ENCODE measurements around the gene NDFIP2. TPM values are rescaled to one million over a fixed set of nuclear protein-coding genes. Genes with fewer than 3 reads are reported as not detected.

NDFIP2 gene
- total and polyA plus RNA-seq, 10 donors, result 2.1 to 27.3 (median 14.0) TPM

DNA sequence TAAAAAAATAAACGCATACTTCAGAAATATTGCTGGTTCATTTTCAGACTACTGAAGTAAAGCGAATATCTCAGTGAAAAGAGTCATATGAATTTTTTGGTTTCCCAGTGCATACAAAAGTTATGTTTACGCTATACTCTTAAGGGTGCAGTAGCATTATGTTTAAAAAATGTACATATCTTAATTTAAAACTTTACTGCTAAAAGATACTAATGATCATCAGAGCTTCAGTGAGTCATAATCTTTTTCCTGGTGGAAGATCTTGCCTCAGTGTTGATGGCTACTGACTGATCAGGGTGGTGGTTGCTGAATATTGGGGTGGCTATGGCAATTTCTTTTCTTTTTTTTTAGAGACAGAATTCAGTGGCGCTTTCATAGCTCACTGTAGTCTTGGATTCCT, 48.9 kb downstream of the NDFIP2 start:
- Histone ChIP-seq H3K9me3 (no peaks in the 10 kb centered on the region), H3K4me3 (no peak overlapping the region), H3K27ac (no peak overlapping the region), H3K4me1 (peaks cover 0 to 15% (median 2%) of the 10 kb centered on the region in 6 donors), H3K36me3 (no peaks in the 10 kb centered on the region), H3K27me3 (replicated peaks in 1 of 7) (no peaks in the 10 kb centered on the region)
- WGBS, 5 donors, result 95 to 99% (median 97%) methylated on average over 4 of the region's 4 CpGs
- no peak for DNase-seq
- intact Hi-C loops (cut with DNase I; ENCODE audit: low total_unique reads), result no loop called here
- TF ChIP-seq CTCF (IDR thresholded peaks at IDR 0.05 in 8 of 11, conservative IDR thresholded peaks at IDR 0.05 in 3 of 11) (no peak), POLR2A (IDR thresholded peaks at IDR 0.05) (no peak), POLR2AphosphoS5 (IDR thresholded peaks at IDR 0.05) (no peak)

DNA sequence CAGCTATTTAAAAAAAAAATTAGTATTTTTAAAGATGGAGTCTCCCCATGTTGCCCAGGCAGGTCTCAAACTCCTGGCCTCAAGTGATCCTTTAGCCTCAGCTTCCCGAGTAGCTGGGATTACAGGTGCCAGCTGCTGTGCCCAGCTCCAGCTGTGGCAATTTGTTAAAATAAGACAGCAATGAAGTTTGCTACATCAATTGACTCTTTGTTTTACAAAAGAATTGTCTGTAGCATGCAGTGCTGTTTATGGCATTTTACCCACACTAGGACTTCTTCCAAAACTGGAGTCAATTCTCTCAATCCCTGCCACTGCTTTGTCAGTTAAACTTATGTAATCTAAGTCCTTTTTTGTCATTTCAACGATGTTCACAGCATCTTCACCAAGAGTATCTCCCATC, 49.3 kb downstream of the NDFIP2 start:
- Histone ChIP-seq H3K4me3 (no peak overlapping the region), H3K27me3 (replicated peaks in 1 of 7) (no peaks in the 10 kb centered on the region), H3K9me3 (no peaks in the 10 kb centered on the region), H3K36me3 (no peaks in the 10 kb centered on the region), H3K27ac (no peak overlapping the region), H3K4me1 (peaks cover 0 to 10% (median 2%) of the 10 kb centered on the region in 6 donors)
- 82 to 96% (median 85%) methylated on average over 2 of the region's 2 CpGs for WGBS, 5 donors
- intact Hi-C loops (cut with DNase I; ENCODE audit: low total_unique reads), result no loop called here
- no peak for DNase-seq
- TF ChIP-seq CTCF (IDR thresholded peaks at IDR 0.05 in 8 of 11, conservative IDR thresholded peaks at IDR 0.05 in 3 of 11) (no peak), POLR2A (IDR thresholded peaks at IDR 0.05) (no peak)

DNA sequence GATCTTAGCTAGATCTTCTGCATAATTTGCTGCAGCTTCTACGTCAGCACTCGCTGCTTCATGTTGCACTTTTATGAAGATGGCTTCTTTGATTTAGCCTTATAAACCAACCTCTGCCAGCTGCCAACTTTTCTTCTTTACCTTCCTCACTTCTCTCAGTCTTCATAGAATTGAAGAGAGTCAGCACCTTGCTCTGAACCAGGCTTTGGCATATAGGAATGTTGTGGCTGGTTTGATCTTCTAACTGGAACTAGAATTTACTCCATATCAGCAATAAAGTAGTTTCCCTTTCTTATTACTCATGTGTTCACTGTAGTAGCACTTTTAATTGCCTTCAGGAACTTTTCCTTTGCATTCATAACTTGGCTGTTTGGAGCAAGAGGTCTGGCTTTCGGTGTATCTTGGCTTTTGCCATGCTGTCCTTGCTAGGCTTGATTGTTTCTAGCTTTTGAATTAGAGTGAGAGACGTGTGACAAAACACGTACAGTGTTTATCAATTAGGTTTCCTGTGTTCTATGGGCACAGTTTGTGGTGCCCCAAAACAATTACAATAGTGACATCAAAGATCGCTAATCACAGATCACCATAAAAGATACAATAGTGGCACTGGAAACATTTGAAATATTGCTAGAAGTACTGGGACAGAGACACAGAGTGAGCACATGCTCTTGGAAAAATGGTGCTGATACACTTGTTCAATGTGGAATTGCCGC, 50.7 kb downstream of the NDFIP2 start:
- no peak for DNase-seq
- H3K9me3 ChIP-seq, result no peaks in the 10 kb centered on the region
- 86 to 94% (median 91%) methylated on average over 7 of the region's 7 CpGs for WGBS, 5 donors
- H3K4me3 ChIP-seq, result no peak overlapping the region
- no peaks in the 10 kb centered on the region for H3K27me3 ChIP-seq (replicated peaks in 1 of 7)
- intact Hi-C loops (cut with DNase I; ENCODE audit: low total_unique reads), result no loop called here
- H3K36me3 ChIP-seq, result no peaks in the 10 kb centered on the region
- H3K4me1 ChIP-seq, result no peaks in the 10 kb centered on the region
- TF ChIP-seq CTCF (IDR thresholded peaks at IDR 0.05 in 8 of 11, conservative IDR thresholded peaks at IDR 0.05 in 3 of 11) (no peak), POLR2AphosphoS5 (IDR thresholded peaks at IDR 0.05) (no peak), POLR2A (IDR thresholded peaks at IDR 0.05) (no peak)
- no peak overlapping the region for H3K27ac ChIP-seq

DNA sequence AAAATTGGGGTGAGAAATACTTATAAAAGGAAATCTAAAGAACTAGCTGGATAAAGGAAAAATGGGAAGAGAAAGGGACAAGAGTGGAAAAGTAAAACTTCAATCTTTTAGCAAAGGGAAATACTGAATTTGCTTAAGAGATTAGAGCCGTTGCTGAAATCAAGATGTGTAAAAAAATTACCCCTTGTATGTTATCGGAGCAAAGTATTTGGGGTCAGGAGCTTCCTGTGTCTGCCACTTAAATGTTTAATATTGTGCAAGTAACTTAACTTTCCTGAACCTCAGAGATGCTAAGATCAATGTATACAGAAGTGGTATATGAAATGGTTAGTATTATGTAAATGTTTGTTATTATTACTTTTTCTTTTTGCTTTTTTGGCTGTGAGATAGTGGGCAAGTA, 51.6 kb downstream of the NDFIP2 start:
- 47 to 88% (median 75%) methylated on average over 2 of the region's 2 CpGs for WGBS, 5 donors
- Histone ChIP-seq H3K27me3 (replicated peaks in 1 of 7) (no peaks in the 10 kb centered on the region), H3K4me3 (no peak overlapping the region), H3K36me3 (no peaks in the 10 kb centered on the region), H3K4me1 (no peaks in the 10 kb centered on the region), H3K27ac (no peak overlapping the region), H3K9me3 (no peaks in the 10 kb centered on the region)
- no peak for DNase-seq
- no peak for TF ChIP-seq CTCF (IDR thresholded peaks at IDR 0.05 in 8 of 11, conservative IDR thresholded peaks at IDR 0.05 in 3 of 11)
- TF ChIP-seq POLR2A (IDR thresholded peaks at IDR 0.05), result no peak
- TF ChIP-seq POLR2AphosphoS5 (IDR thresholded peaks at IDR 0.05), result no peak
- intact Hi-C loops (cut with DNase I; ENCODE audit: low total_unique reads), result no loop called here

All from spleen (tissue), 11 donors.